Esophagus (tissue), 2 donors: ENCODE measurements around the gene TRIM38. TPM values are rescaled to one million over a fixed set of nuclear protein-coding genes. Genes with fewer than 3 reads are reported as not detected.

ENCODE experiments used
- H3K27ac ChIP-seq, 2 donors: one replicate each; pipeline ENCODE4 v1.5.1; 2013; ENCODE audit warnings: low read depth in 2 of 2, mild to moderate bottlenecking in 2 of 2, inconsistent platforms in 1 of 2, low read length in 1 of 2, moderate library complexity in 1 of 2
- H3K27me3 ChIP-seq, 2 donors: one replicate each; pipeline ENCODE4 v1.6.1; 2013; ENCODE audit warnings: low read length in 2 of 2, control low read depth in 1 of 2, mild to moderate bottlenecking in 1 of 2; ENCODE audit not compliant: insufficient read depth in 2 of 2, control insufficient read depth in 1 of 2
- H3K36me3 ChIP-seq, 2 donors: one replicate each; pipeline ENCODE4 v1.6.1; 2013; ENCODE audit warnings: low read length in 1 of 2; ENCODE audit not compliant: control insufficient read depth in 2 of 2, insufficient read depth in 2 of 2
- H3K4me1 ChIP-seq, 2 donors: one replicate each; pipeline ENCODE4 v1.6.1; 2013; ENCODE audit warnings: low read length in 1 of 2; ENCODE audit not compliant: control insufficient read depth in 2 of 2, insufficient read depth in 2 of 2
- H3K4me3 ChIP-seq, 2 donors: one replicate each; pipeline ENCODE4 v1.5.1; 2013; ENCODE audit warnings: low read length in 2 of 2, mild to moderate bottlenecking in 2 of 2, low read depth in 1 of 2, moderate library complexity in 1 of 2
- H3K9me3 ChIP-seq, 2 donors: one replicate each; pipeline ENCODE4 v1.6.1; 2013; ENCODE audit warnings: mild to moderate bottlenecking in 2 of 2, low read depth in 1 of 2, low read length in 1 of 2, moderate library complexity in 1 of 2; ENCODE audit not compliant: control insufficient read depth in 2 of 2, insufficient read depth in 1 of 2
- WGBS, 2 donors: extraction: QIAGEN DNeasy Blood & Tissue Kit; methylation state at CpG; one replicate each; pipeline ENCODE4 v1.1.7; 2013; 5-methylcytosine and 5-hydroxymethylcytosine counted together
- polyA plus RNA-seq, 2 donors: library from polyadenylated mRNA; stranded (reverse); fragments of 200-250 nt; gene quantifications; one replicate each; pipeline ENCODE4 v1.2.3, GENCODE V29; 2013
- donor health status: healthy with polysubstance abuse.
- donor health status: Bipolar disorder and iron deficiency.

Gene TRIM38
- 1 to 10 TPM; 4.7 to 5.7 TPM for polyA plus RNA-seq

- H3K27ac ChIP-seq: peak within 1 kb of the TSS; percentile 72 to 99
- peaks cover 0 to 4% of the 10 kb centered on the region in 2 donors for H3K4me1 ChIP-seq
- WGBS, 2 donors: 3% methylated on average over 11 of the region's 11 CpGs
- H3K36me3 ChIP-seq: peaks cover 6% of the 10 kb centered on the region in 2 donors
- no peaks in the 10 kb centered on the region for H3K27me3 ChIP-seq
- peak within 1 kb of the TSS; percentile 43 to 88 for H3K4me3 ChIP-seq
- no peaks in the 10 kb centered on the region for H3K9me3 ChIP-seq
Measured at GRCh38 chr6:25962149-25963127, at the start of gene TRIM38. TRIM38 (plus strand) TSS chr6:25962802; CDS start chr6:25966523, 3,721 bp downstream.

DNA sequence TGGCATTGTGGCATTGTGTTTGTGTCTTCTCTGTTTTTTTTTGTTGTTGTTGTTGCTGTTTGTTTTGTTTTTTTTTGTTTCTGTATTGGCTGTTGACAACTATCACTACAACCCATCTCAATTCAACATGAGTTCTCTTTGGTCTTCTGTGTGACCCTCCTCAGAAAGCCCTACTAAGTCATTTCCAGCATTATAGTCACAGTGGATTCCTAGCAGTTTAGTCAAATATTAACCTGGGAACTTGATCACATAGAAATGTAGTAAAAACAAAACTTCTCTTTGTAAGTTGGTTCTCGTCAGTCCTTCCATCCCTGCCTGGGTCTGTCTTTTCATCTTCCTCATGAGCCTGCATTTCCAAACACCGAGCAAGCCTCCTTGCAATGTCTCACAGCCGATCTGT, 48.9 kb upstream of the TRIM38 start:
- Histone ChIP-seq H3K4me3 (no peak overlapping the region), H3K36me3 (no peaks in the 10 kb centered on the region), H3K4me1 (no peaks in the 10 kb centered on the region), H3K9me3 (no peaks in the 10 kb centered on the region), H3K27me3 (no peaks in the 10 kb centered on the region), H3K27ac (no peak overlapping the region)
- WGBS, 2 donors: 76 to 81% methylated on average over 3 of the region's 3 CpGs

- Histone ChIP-seq H3K9me3 (no peaks in the 10 kb centered on the region), H3K4me3 (no peak overlapping the region), H3K36me3 (no peaks in the 10 kb centered on the region), H3K27me3 (no peaks in the 10 kb centered on the region), H3K27ac (no peak overlapping the region), H3K4me1 (no peaks in the 10 kb centered on the region)
- 67 to 76% methylated on average over 3 of the region's 3 CpGs for WGBS, 2 donors
Measured at GRCh38 chr6:25916330-25916729, 46.3 kb upstream of the TRIM38 start.

- Histone ChIP-seq H3K27me3 (no peaks in the 10 kb centered on the region), H3K9me3 (no peaks in the 10 kb centered on the region), H3K36me3 (no peaks in the 10 kb centered on the region), H3K4me1 (no peaks in the 10 kb centered on the region), H3K4me3 (no peak overlapping the region), H3K27ac (no peak overlapping the region)
- 77 to 80% methylated on average over 7 of the region's 7 CpGs for WGBS, 2 donors
Measured at GRCh38 chr6:25916789-25917490, 45.7 kb upstream of the TRIM38 start.

DNA sequence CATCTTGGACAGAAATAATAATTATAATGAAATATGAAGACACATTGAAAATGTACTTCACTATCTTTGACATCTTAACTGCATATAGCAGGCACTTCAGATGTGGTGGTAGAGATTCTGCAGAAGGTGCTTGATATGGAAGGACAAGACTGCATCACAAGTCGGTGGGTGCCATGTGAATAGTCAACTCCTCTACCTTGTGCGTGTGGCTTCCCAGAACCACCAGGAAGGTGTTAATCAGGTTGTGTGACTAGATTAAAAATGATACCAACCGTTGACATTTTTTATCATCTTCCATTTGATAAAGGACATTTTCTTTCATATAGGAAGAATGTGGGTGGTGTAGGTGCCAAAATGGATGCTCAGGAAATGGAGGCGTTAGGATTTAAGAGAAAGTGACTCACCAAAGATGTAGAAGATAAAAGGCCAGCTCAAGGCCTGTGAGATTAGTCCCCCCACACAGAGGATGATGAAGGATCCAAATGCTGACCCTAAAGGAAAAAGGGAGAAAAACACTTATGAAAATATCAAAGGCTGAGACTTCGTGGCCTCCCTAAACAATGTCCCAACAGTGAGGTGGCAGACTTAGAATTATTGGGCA, 44.4 kb upstream of the TRIM38 start:
- H3K4me1 ChIP-seq: no peaks in the 10 kb centered on the region
- H3K27ac ChIP-seq: no peak overlapping the region
- no peaks in the 10 kb centered on the region for H3K36me3 ChIP-seq
- no peaks in the 10 kb centered on the region for H3K9me3 ChIP-seq
- H3K27me3 ChIP-seq: no peaks in the 10 kb centered on the region
- H3K4me3 ChIP-seq: no peak overlapping the region
- WGBS, 2 donors: 74 to 76% methylated on average over 5 of the region's 5 CpGs

DNA sequence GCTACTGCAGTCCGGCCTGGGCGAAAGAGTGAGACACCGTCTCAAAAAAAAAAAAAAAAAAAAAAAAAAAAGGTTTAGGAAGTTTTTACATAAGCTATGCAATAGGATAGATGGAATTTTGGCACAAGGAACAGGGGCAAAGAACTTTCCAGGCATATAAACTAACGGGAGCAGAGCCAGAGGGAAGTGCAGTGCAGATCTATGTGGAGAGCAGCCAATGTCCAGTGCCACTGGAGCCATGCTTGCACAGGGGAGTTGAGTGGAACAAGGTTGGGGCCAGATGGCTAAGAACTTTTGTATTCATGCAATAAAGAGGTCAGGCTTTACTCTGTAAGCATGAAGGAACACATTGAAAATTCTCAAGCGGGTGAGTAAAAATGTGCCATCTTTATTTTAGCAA, 42.9 kb upstream of the TRIM38 start:
- 86 to 89% methylated on average over 5 of the region's 5 CpGs for WGBS, 2 donors
- Histone ChIP-seq H3K27me3 (no peaks in the 10 kb centered on the region), H3K4me1 (no peaks in the 10 kb centered on the region), H3K36me3 (no peaks in the 10 kb centered on the region), H3K27ac (no peak overlapping the region), H3K9me3 (no peaks in the 10 kb centered on the region), H3K4me3 (no peak overlapping the region)

- no peaks in the 10 kb centered on the region for H3K27me3 ChIP-seq
- H3K4me1 ChIP-seq: no peaks in the 10 kb centered on the region
- H3K9me3 ChIP-seq: no peaks in the 10 kb centered on the region
- no peak overlapping the region for H3K27ac ChIP-seq
- no peaks in the 10 kb centered on the region for H3K36me3 ChIP-seq
- H3K4me3 ChIP-seq: no peak overlapping the region
Measured at GRCh38 chr6:25921525-25922203, 40.9 kb upstream of the TRIM38 start.

DNA sequence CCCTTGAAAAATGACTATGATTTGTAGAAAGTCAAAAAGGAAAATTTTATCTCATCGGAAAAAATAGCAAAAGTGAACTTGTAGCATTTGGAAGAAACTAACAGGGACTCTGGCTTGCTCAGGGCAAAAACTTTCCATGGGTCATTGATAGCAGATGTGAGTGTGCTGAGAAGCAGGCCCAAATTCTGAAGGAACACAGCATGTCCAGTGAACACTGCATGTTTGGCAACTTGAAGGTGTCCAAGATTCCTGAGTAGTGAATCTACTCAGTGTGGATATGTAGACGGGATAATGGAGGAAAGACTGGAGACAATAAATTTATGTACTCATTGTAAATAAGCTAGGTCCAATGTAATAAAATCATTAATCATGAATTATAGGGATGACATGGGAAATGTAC, 40.3 kb upstream of the TRIM38 start:
- Histone ChIP-seq H3K36me3 (no peaks in the 10 kb centered on the region), H3K4me3 (no peak overlapping the region), H3K9me3 (no peaks in the 10 kb centered on the region), H3K27ac (no peak overlapping the region), H3K4me1 (no peaks in the 10 kb centered on the region), H3K27me3 (no peaks in the 10 kb centered on the region)
- 74 to 75% methylated on average over 2 of the region's 2 CpGs for WGBS, 2 donors

DNA sequence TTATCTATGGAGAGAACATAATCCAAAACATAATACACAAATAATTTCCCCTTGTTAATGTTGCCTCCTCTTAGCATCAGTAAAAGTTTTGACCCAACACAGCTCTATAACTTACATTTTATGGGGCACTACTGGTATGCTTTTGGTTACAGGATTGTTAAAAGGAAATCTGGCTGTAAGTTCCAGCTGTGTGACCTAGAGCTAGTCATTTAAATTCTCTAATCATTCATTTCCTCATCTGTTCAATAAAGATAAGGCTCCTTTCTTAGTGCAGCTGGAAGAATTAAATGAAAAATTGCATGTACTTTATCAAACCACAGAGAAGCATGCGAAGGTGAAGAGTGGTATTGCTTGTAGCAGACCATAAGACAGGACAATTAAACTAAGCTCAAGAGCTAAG, 36.7 kb upstream of the TRIM38 start:
- Histone ChIP-seq H3K27me3 (no peaks in the 10 kb centered on the region), H3K27ac (no peak overlapping the region), H3K9me3 (no peaks in the 10 kb centered on the region), H3K36me3 (no peaks in the 10 kb centered on the region), H3K4me3 (no peak overlapping the region), H3K4me1 (no peaks in the 10 kb centered on the region)
- 58 to 60% methylated on average over 1 of the region's 1 CpG for WGBS, 2 donors
